Progenitor cell of endocrine pancreas (in vitro differentiated cells): ENCODE measurements around the gene ADGRA1. TPM values are rescaled to one million over a fixed set of nuclear protein-coding genes. Genes with fewer than 3 reads are reported as not detected.

Source experiments
- DNase-seq: peaks from one replicate; pipeline ENCODE4 v3.0.0; 2021; ENCODE audit warnings: low spot score; ENCODE audit not compliant: unreplicated experiment
- H3K27ac Mint-ChIP-seq: 2 replicates; pipeline ENCODE4 v1.8.0; 2021; ENCODE audit warnings: mild to moderate bottlenecking, moderate library complexity, mixed read lengths
- H3K27me3 Mint-ChIP-seq: 2 replicates; pipeline ENCODE4 v1.8.0; 2021; ENCODE audit warnings: mixed read lengths
- H3K36me3 Mint-ChIP-seq: 2 replicates; pipeline ENCODE4 v1.8.0; 2022; ENCODE audit warnings: mixed read lengths; ENCODE audit not compliant: insufficient read depth
- H3K4me1 Mint-ChIP-seq: 2 replicates; pipeline ENCODE4 v1.8.0; 2021; ENCODE audit warnings: low read depth, mixed read lengths
- H3K4me3 Mint-ChIP-seq: 2 replicates; pipeline ENCODE4 v1.8.0; 2021; ENCODE audit warnings: low read depth, mild to moderate bottlenecking, moderate library complexity, mixed read lengths
- H3K9me3 Mint-ChIP-seq: 2 replicates; pipeline ENCODE4 v1.8.0; 2021; ENCODE audit warnings: low read depth, mixed read lengths
- CTCF ChIP-seq: fragments of 200-600 bp; sonication (generic); IDR thresholded peaks from one replicate; pipeline ENCODE4 v1.5.0; 2021; ENCODE audit warnings: antibody characterized with exemption, mild to moderate bottlenecking; ENCODE audit not compliant: unreplicated experiment
- total RNA-seq: library from RNA; stranded (reverse); gene quantifications from 2 replicates; pipeline ENCODE4 v1.2.1, GENCODE V29; 2021

ADGRA1 gene
- total RNA-seq, 1 donor from 2014 or later: 1.2 TPM

GRCh38 chr10:133100706-133101415, 13.1 kb downstream of the ADGRA1 start:
- Mint-ChIP-seq H3K36me3 (no peaks in the 10 kb centered on the region), H3K27ac (no peak overlapping the region), H3K27me3 (peaks cover 20% of the 10 kb centered on the region), H3K4me3 (no peak overlapping the region), H3K4me1 (no peaks in the 10 kb centered on the region), H3K9me3 (no peaks in the 10 kb centered on the region)
- no peak for TF ChIP-seq CTCF
- no peak for DNase-seq

- no peaks in the 10 kb centered on the region for H3K36me3 Mint-ChIP-seq
- H3K27me3 Mint-ChIP-seq: peaks cover 18% of the 10 kb centered on the region
- DNase-seq: no peak
- H3K4me3 Mint-ChIP-seq: no peak overlapping the region
- no peaks in the 10 kb centered on the region for H3K9me3 Mint-ChIP-seq
- H3K4me1 Mint-ChIP-seq: no peaks in the 10 kb centered on the region
- no peak overlapping the region for H3K27ac Mint-ChIP-seq
- TF ChIP-seq CTCF: no peak
These were observed 13.7 kb downstream of the ADGRA1 start for GRCh38 chr10:133101416-133101810.

GRCh38 chr10:133102415-133103095, 14.8 kb downstream of the ADGRA1 start:
- Mint-ChIP-seq H3K36me3 (no peaks in the 10 kb centered on the region), H3K27me3 (peaks cover 10% of the 10 kb centered on the region), H3K4me3 (no peak overlapping the region), H3K9me3 (peaks cover 3% of the 10 kb centered on the region), H3K4me1 (no peaks in the 10 kb centered on the region), H3K27ac (no peak overlapping the region)
- DNase-seq: no peak
- TF ChIP-seq CTCF: no peak

GRCh38 chr10:133103311-133103910, 15.7 kb downstream of the ADGRA1 start:
- no peak for TF ChIP-seq CTCF
- Mint-ChIP-seq H3K9me3 (peaks cover 8% of the 10 kb centered on the region), H3K4me3 (no peak overlapping the region)

DNA sequence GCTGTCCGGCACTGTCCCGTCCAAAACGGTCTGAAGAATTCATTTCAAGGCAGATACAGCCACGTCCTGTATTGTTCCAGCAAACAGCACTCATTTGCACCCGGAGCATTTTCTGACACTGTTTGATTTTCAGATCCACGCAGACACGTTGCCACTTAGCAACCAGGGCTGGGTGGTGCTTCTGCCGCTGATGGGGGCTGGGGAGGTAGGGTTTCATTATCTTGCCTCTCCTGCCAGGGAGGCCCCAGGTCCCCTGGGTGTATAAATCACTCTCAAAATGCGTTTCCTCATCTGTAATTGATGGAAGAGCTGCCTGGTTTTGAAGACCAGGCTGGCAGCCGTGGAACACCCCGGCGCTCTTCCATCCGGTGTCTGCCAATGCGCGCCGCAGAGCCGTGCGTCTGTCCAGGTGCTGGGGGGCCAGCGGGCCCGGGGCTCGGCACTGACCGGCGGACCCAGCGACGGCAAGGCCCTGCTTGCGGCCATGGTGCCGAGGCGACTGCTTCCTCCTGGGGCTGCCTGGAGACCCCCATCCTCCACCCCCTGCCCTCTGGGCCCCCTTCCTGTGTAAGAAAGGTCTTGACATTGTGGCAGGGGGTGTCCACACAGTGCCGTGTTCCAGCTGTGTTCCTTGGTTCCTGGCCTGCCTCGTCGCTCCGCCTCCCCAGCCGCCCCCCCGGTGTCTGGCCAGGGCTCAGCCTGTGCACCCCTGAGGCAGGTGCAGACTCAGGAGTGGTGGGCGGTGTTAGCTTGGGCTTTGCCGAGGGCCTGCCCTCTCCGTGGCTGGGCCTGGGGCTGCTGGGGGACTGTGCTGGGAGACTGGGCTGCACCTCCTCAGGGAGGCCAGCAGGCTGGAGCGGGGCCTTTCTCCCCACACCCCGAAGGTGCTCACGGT, 16.6 kb downstream of the ADGRA1 start:
- no peak overlapping the region for H3K27ac Mint-ChIP-seq
- no peaks in the 10 kb centered on the region for H3K4me1 Mint-ChIP-seq
- no peak overlapping the region for H3K4me3 Mint-ChIP-seq
- peaks cover 8% of the 10 kb centered on the region for H3K9me3 Mint-ChIP-seq
- peaks cover 10% of the 10 kb centered on the region for H3K27me3 Mint-ChIP-seq
- DNase-seq: no peak
- TF ChIP-seq CTCF: no peak
- no peaks in the 10 kb centered on the region for H3K36me3 Mint-ChIP-seq

More at GRCh38 chr10:133103311-133103910, 15.7 kb downstream of the ADGRA1 start:
- Mint-ChIP-seq H3K4me1 (no peaks in the 10 kb centered on the region), H3K36me3 (no peaks in the 10 kb centered on the region), H3K27ac (no peak overlapping the region), H3K27me3 (peaks cover 10% of the 10 kb centered on the region)
- no peak for DNase-seq
